OCI-LY7 (cell line): ENCODE measurements around the gene SMIM33.
"Not testable (repeated sequence)": the region's sequence is repeated elsewhere in the genome, so short reads cannot be mapped to it uniquely, and the experiment has no call there.

Experiments used
- CTCF ChIP-seq: fragments of 200-600 bp; sonication (generic); conservative IDR thresholded peaks from 2 replicates; pipeline ENCODE4 v1.5.1; 2014; ENCODE audit warnings: mild to moderate bottlenecking, antibody characterized with exemption, low read length, moderate library complexity, mixed read lengths
- EZH2phosphoT487 ChIP-seq: fragments of 200-600 bp; sonication (generic); IDR thresholded peaks from 2 replicates; pipeline ENCODE4 v1.6.1; 2018; ENCODE audit warnings: low read depth, borderline replicate concordance, mild to moderate bottlenecking, mixed run types, antibody characterized with exemption, low read length, moderate library complexity, mixed read lengths

GRCh38 chr5:139503036-139503817, 32.4 kb downstream of the SMIM33 start:
- TF ChIP-seq CTCF, EZH2phosphoT487: not testable (repeated sequence)
